OCI-LY7 (cell line): ENCODE measurements around the gene COL4A1. TPM values are rescaled to one million over a fixed set of nuclear protein-coding genes. Genes with fewer than 3 reads are reported as not detected.

Source experiments
- BruUV-seq: library from RNA; stranded (reverse); fragments of 400-500 nt; replicated peaks from 2 replicates; lab custom pipeline; 2021; lab: Mats Ljungman, UMichigan
- CTCF ChIA-PET: fragments of 300-600 bp; sonication (Branson Sonifier 250); formaldehyde crosslinking; loops from one replicate; lab custom pipeline; 2022; ENCODE audit warnings: antibody characterized with exemption; ENCODE audit not compliant: unreplicated experiment; lab: Charles Lee
- POLR2A ChIA-PET: fragments of 300-600 bp; sonication (Branson Sonifier 250); formaldehyde crosslinking; loops from one replicate; lab custom pipeline; 2022; ENCODE audit warnings: antibody characterized with exemption; lab: Charles Lee
- DNase-seq: peaks from one replicate; pipeline ENCODE4 v3.0.0-alpha.2; 2015; ENCODE audit warnings: low spot score
- H2AFZ ChIP-seq: fragments of 200-600 bp; sonication (generic), shearing (Covaris generic); 2 replicates; pipeline ENCODE4 v1.6.1; 2014; ENCODE audit warnings: mild to moderate bottlenecking, antibody characterized with exemption, low read length, moderate library complexity
- H3K27ac ChIP-seq: fragments of 200-600 bp; sonication (generic); 2 replicates; pipeline ENCODE4 v1.5.1; 2014; ENCODE audit warnings: mixed run types, low read depth, mild to moderate bottlenecking, moderate library complexity, low read length, inconsistent platforms; ENCODE audit not compliant: poor library complexity, severe bottlenecking
- H3K36me3 ChIP-seq: fragments of 200-600 bp; sonication (generic); 2 replicates; pipeline ENCODE4 v1.6.1; 2014; ENCODE audit warnings: mild to moderate bottlenecking, antibody characterized with exemption, low read length, moderate library complexity, mixed read lengths; ENCODE audit not compliant: insufficient read depth
- H3K4me1 ChIP-seq: fragments of 200-600 bp; sonication (generic); 2 replicates; pipeline ENCODE4 v1.5.1; 2014; ENCODE audit warnings: mild to moderate bottlenecking, low read length; ENCODE audit not compliant: insufficient read depth, poor library complexity, severe bottlenecking
- H3K4me2 ChIP-seq: fragments of 200-600 bp; sonication (generic); 2 replicates; pipeline ENCODE4 v1.6.1; 2014; ENCODE audit warnings: mild to moderate bottlenecking, low read length
- H3K4me3 ChIP-seq: fragments of 200-600 bp; sonication (generic); 2 replicates; pipeline ENCODE4 v1.5.1; 2014; ENCODE audit warnings: mild to moderate bottlenecking, low read depth, low read length; ENCODE audit not compliant: poor library complexity, severe bottlenecking
- H3K79me2 ChIP-seq: fragments of 200-600 bp; sonication (generic); 2 replicates; pipeline ENCODE4 v1.6.1; 2016; ENCODE audit warnings: low read depth, mild to moderate bottlenecking, low read length, moderate library complexity, mixed read lengths; ENCODE audit not compliant: insufficient read depth
- H3K9me2 ChIP-seq: fragments of 200-600 bp; sonication (generic); 2 replicates; pipeline ENCODE4 v1.6.1; 2016; ENCODE audit warnings: mild to moderate bottlenecking, low read length, mixed read lengths; ENCODE audit not compliant: insufficient read depth
- H3K9me3 ChIP-seq: fragments of 200-600 bp; sonication (generic); 2 replicates; pipeline ENCODE4 v1.6.1; 2014; ENCODE audit warnings: mild to moderate bottlenecking, mixed run types, low read length, mixed read lengths
- H4K20me1 ChIP-seq: fragments of 200-600 bp; sonication (generic); 2 replicates; pipeline ENCODE4 v1.6.1; 2014; ENCODE audit warnings: mild to moderate bottlenecking, antibody characterized with exemption, low read length, moderate library complexity, mixed read lengths; ENCODE audit not compliant: insufficient read depth
- CTCF ChIP-seq: fragments of 200-600 bp; sonication (generic); conservative IDR thresholded peaks from 2 replicates; pipeline ENCODE4 v1.5.1; 2014; ENCODE audit warnings: mild to moderate bottlenecking, antibody characterized with exemption, low read length, moderate library complexity, mixed read lengths
- EZH2phosphoT487 ChIP-seq: fragments of 200-600 bp; sonication (generic); IDR thresholded peaks from 2 replicates; pipeline ENCODE4 v1.6.1; 2018; ENCODE audit warnings: low read depth, borderline replicate concordance, mild to moderate bottlenecking, mixed run types, antibody characterized with exemption, low read length, moderate library complexity, mixed read lengths
- intact Hi-C: fragments of 100-400 bp; cut with micrococcal nuclease; formaldehyde crosslinking; loops from one replicate; pipeline ENCODE4 v1.10.0; 2022; ENCODE audit not compliant: unreplicated experiment
- total RNA-seq, 2 experiments: library from RNA; depleted of rRNA in 1 of 2; stranded (reverse); fragments of >200 nt in 1 of 2; shearing (Covaris generic) in 1 of 2; gene quantifications; 2 replicates each; pipeline ENCODE4 v1.2.3, GENCODE V29; 2014 to 2022

COL4A1 gene
- total RNA-seq, 2 experiments from 2014 or later, result 0.06 TPM; not detected in 1

DNA sequence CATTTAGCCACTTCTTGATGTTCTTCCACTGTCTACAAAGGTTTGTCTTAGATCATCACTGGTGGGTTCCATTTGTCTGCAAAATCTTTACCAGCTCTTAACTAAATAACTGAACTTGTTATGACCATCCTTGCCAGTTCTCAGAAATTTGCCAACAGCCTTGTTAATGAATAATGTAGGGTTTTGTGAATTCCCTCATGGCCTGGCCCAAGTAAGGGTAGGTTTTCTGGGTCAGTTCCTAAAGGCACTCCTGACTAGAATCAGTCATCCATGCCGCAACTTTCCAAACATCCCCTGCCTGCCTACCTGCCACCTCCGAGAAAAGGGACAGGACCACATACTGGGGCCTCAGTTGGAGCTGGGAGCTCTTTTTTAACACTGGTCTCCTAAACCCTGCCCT, 4.0 kb downstream of the COL4A1 start:
- no peaks in the 10 kb centered on the region for H3K9me2 ChIP-seq
- DNase-seq, result no peak
- BruUV-seq, result no TSS peak
- H3K9me3 ChIP-seq, result no peaks in the 10 kb centered on the region
- ChIA-PET POLR2A (no interaction called here), CTCF (no interaction called here)
- no peak for TF ChIP-seq EZH2phosphoT487
- no peak for TF ChIP-seq CTCF
- H4K20me1 ChIP-seq, result no peaks in the 10 kb centered on the region
- no peak overlapping the region for H3K4me3 ChIP-seq
- no peaks in the 10 kb centered on the region for H3K79me2 ChIP-seq
- H3K4me1 ChIP-seq, result no peaks in the 10 kb centered on the region
- intact Hi-C loops, result no loop called here
- H3K36me3 ChIP-seq, result no peaks in the 10 kb centered on the region
- H3K27ac ChIP-seq, result no peak overlapping the region
- H3K4me2 ChIP-seq, result no peak overlapping the region
- no peak overlapping the region for H2AFZ ChIP-seq

DNA sequence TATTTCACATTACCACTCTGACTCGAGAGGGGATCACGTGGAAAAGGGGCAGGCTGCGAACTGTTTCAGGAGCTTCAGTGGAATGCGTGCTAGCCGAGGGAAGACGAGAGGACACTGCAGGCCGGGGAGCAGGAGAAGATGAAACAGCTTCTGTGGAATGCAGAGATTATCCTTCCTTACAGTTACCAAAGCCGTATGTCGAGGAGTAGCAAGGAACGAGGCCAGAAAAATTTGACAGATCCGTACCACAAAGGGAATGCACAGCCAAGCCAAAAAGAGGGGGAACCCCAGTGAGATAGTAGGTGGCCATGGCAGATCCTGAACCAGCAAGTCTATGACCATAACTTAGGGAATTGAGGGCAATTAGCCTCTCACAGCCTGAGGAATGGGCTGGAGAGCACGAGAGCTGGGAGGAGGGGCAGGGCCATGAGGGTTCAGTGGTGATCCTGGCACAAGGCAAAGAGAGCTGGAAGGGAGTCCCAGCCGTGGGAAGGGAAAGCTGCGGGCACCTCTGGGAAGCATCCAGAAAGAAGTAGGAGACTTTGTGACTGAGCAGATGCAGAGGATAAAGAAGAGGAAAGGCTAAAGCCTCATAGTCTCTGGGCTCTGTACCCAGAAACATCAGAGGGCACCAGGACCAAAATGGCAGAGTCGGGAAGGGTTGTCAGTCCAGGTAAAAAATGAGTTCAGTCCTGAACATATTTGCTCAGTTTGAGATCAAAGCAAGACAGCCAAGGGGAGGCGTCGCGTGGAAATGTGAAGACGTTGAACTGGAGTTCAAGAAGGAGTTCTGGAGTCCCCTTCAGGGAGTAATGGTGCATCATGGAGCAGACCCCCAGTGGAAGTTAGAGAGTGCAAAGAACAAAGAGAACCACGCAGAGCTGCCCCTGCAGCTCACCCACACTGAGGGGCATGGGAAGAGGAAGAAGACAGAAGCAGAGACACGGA, 5.1 kb downstream of the COL4A1 start:
- H3K9me2 ChIP-seq, result no peaks in the 10 kb centered on the region
- ChIA-PET POLR2A (no interaction called here), CTCF (no interaction called here)
- H3K4me2 ChIP-seq, result no peak overlapping the region
- no peaks in the 10 kb centered on the region for H3K79me2 ChIP-seq
- H4K20me1 ChIP-seq, result no peaks in the 10 kb centered on the region
- TF ChIP-seq EZH2phosphoT487, result no peak
- no peak for TF ChIP-seq CTCF
- H3K9me3 ChIP-seq, result no peaks in the 10 kb centered on the region
- H3K4me1 ChIP-seq, result no peaks in the 10 kb centered on the region
- BruUV-seq, result no TSS peak
- no peak overlapping the region for H2AFZ ChIP-seq
- intact Hi-C loops, result no loop called here
- H3K4me3 ChIP-seq, result no peak overlapping the region
- H3K27ac ChIP-seq, result no peak overlapping the region
- no peaks in the 10 kb centered on the region for H3K36me3 ChIP-seq
- DNase-seq, result no peak

GRCh38 chr13:110301083-110301482, 5.9 kb downstream of the COL4A1 start:
- Histone ChIP-seq H2AFZ (no peak overlapping the region), H3K9me2 (no peaks in the 10 kb centered on the region), H3K79me2 (no peaks in the 10 kb centered on the region), H3K27ac (no peak overlapping the region), H4K20me1 (no peaks in the 10 kb centered on the region), H3K9me3 (no peaks in the 10 kb centered on the region), H3K4me3 (no peak overlapping the region), H3K4me1 (no peaks in the 10 kb centered on the region), H3K36me3 (no peaks in the 10 kb centered on the region), H3K4me2 (no peak overlapping the region)
- POLR2A ChIA-PET, result no interaction called here
- no peak for DNase-seq
- BruUV-seq, result no TSS peak
- intact Hi-C loops, result no loop called here
- CTCF ChIA-PET, result no interaction called here
- TF ChIP-seq CTCF (no peak), EZH2phosphoT487 (no peak)
